Retinal pigment epithelial cell (primary cell): ENCODE measurements around the gene SPANXN2.
A peak's percentile ranks its signal among the peaks of the same experiment; 100 is the strongest.

ENCODE experiments used
- DNase-seq: peaks from one replicate; pipeline ENCODE4 v3.0.0-alpha.2; 2010; ENCODE audit warnings: low read depth
- H3K4me3 ChIP-seq: 2 replicates; pipeline ENCODE4 v1.5.1; 2011; ENCODE audit warnings: mild to moderate bottlenecking, low read length, control low read depth, moderate library complexity
- TF ChIP-seq, protein P1 (sequence below): conservative IDR thresholded peaks from 2 replicates; pipeline ENCODE4 v1.5.1; 2011; ENCODE audit warnings: low read depth, low read length, control low read depth, inconsistent platforms

SPANXN2 gene

DNA sequence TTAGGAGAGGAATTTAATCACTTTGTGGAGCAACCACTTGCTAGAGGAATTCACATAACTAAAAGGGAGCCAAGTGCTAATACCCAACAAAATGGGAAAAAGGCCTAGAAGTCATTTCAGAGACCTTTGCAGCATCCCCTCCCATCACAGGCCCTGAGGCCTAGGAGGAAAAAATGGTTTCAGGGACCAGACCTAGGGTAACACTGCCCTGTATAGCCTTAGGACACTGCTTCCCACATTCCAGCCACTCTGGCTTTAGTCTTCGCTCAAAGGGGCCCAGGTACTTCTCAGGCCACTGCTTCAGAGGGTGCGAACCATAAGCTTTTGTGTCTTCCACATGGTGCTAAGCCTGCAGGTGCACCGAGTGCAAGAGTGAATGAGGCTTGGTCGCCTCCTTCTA is 19.1 kb downstream of the SPANXN2 start:
- TF ChIP-seq, protein P1, sequence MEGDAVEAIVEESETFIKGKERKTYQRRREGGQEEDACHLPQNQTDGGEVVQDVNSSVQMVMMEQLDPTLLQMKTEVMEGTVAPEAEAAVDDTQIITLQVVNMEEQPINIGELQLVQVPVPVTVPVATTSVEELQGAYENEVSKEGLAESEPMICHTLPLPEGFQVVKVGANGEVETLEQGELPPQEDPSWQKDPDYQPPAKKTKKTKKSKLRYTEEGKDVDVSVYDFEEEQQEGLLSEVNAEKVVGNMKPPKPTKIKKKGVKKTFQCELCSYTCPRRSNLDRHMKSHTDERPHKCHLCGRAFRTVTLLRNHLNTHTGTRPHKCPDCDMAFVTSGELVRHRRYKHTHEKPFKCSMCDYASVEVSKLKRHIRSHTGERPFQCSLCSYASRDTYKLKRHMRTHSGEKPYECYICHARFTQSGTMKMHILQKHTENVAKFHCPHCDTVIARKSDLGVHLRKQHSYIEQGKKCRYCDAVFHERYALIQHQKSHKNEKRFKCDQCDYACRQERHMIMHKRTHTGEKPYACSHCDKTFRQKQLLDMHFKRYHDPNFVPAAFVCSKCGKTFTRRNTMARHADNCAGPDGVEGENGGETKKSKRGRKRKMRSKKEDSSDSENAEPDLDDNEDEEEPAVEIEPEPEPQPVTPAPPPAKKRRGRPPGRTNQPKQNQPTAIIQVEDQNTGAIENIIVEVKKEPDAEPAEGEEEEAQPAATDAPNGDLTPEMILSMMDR = no peak
- no peak overlapping the region for H3K4me3 ChIP-seq
- no peak for DNase-seq

- TF ChIP-seq, protein P1 = no peak
- no peak overlapping the region for H3K4me3 ChIP-seq
Observed at GRCh38 chrX:143694885-143695284, 25.7 kb downstream of the SPANXN2 start.

DNA sequence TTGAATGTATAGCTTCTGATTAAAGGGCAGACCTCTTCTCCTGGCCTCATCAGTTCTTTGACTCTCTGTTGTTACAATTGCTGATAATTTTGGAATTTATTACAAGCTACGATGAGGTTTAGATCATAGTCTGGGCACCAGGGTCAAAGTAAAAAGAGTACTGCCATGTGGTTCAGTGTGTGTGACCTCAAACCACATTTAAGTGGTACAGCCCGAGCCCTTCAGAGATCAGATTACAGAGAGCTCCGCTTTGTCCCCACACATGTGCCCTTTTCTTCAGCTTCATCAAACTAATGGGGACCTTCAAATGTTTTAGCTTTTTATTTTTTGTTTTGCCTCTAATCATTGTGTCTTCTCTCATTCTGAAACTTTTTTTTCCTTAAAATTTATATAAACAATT is 37.1 kb downstream of the SPANXN2 start:
- TF ChIP-seq, protein P1 = no peak
- no peak for DNase-seq
- no peak overlapping the region for H3K4me3 ChIP-seq

More at GRCh38 chrX:143694885-143695284, 25.7 kb downstream of the SPANXN2 start:
- DNase-seq = no peak

DNA sequence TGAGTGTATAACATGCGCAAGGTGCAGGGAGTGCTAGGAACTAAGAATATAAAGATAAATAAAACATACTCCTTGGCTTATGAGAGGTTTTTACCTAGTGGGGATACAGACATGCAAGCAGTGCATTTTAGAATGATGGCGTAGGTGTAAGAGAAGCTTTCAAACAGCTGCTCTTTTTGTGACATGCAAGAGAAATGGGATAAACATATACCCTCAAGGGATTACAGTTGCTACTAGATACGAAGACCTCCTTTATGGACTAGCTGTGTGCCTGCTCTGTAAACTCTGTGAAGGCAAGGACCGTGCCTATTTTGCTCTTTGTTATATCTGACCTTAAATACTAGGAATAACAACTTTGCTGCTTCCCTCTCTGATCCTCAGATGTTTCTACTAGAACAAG is 45.6 kb downstream of the SPANXN2 start:
- H3K4me3 ChIP-seq = no peak overlapping the region
- no peak for DNase-seq
- TF ChIP-seq, protein P1 = no peak

DNA sequence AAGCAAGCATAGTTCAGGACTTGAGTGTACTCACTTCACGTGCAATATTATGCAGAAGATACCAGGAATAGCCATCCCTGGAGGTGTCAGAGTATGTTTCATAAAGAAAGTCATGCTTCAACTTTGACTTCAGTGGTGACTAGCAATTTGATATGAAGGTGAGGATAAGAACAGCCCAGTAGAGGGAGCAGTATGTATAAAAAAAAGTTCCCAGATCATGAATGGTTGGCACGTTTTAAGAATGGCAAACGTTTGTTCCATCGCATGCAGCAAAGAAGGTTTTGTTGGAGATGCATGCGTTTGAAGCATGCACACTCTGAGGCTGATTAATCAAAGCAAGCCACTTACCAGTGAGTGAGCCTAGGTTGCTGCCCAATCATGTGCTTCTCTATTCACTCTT is 51.2 kb downstream of the SPANXN2 start:
- H3K4me3 ChIP-seq = no peak overlapping the region
- TF ChIP-seq, protein P1 = peak; percentile 30
- DNase-seq = no peak

- DNase-seq = no peak
- no peak overlapping the region for H3K4me3 ChIP-seq
- TF ChIP-seq, protein P1 = peak; percentile 59
Observed at GRCh38 chrX:143664302-143664701, 56.2 kb downstream of the SPANXN2 start.

DNA sequence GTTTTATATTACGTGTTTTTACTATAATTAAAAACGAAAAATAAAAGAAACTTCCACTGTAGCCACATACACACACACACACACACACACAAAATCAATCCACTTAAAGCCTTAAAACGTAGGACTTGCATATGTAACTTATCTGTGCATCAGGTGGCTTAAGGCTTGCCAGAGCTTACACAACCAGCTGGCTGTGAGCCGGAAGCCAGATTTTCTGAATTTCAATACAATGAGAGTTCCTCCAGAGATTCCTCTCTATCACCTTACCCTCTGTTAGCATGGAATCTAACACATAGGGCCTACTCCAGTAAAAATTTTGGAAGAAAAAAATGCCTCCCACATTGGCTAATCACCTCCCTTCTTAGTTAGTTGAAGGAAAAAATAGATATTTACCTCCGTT is 56.8 kb downstream of the SPANXN2 start:
- no peak overlapping the region for H3K4me3 ChIP-seq
- DNase-seq = peak; percentile 6
- TF ChIP-seq, protein P1 = no peak
